ENCODE results near the gene ALKAL2. TPM values are rescaled to one million over a fixed set of nuclear protein-coding genes. Genes with fewer than 3 reads are reported as not detected.

The ALKAL2 gene
- total and polyA plus RNA-seq, 2 of the 13 experiments (the other 11 are each of a cell fraction or from before 2014, with no cell fraction given) = 0.22 to 1.7 TPM

DNA sequence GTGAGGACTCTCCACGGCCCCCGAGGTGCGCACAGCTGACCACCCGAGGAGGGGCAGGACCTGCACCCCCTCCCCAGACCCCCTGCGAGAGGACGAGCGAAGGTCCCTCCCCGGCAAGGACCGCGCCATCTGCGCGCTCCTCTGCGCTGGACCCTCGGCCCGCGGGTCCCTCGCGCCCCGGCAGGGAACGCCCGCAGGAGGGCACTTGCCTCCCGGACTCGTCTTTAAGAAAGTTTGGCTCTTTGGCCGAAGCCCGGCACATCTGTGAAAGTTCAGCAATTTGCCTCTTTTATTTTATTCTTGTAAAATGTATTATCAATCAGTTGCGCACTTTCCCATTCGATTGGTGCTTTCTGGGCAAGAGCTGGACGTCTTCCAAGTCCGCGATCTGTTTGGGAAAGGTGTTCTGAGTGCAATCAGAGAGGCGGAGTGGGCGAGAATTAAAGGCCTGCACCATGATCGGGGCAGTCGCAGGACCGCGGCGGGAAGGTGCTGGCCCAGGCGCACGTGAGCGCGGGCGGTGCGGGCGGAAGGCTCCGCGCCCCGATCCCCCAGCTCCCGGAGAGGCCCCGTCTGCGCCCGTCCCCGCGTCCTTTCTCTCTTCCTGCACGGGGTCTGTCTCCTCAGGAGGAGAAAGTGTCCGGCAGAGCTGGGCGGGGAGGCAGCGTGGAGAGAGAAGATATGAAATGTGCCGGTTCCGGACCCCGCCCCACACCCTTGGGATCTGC, 1.6 kb upstream of the ALKAL2 start (continued):
- TF ChIP-seq, protein P1, sequence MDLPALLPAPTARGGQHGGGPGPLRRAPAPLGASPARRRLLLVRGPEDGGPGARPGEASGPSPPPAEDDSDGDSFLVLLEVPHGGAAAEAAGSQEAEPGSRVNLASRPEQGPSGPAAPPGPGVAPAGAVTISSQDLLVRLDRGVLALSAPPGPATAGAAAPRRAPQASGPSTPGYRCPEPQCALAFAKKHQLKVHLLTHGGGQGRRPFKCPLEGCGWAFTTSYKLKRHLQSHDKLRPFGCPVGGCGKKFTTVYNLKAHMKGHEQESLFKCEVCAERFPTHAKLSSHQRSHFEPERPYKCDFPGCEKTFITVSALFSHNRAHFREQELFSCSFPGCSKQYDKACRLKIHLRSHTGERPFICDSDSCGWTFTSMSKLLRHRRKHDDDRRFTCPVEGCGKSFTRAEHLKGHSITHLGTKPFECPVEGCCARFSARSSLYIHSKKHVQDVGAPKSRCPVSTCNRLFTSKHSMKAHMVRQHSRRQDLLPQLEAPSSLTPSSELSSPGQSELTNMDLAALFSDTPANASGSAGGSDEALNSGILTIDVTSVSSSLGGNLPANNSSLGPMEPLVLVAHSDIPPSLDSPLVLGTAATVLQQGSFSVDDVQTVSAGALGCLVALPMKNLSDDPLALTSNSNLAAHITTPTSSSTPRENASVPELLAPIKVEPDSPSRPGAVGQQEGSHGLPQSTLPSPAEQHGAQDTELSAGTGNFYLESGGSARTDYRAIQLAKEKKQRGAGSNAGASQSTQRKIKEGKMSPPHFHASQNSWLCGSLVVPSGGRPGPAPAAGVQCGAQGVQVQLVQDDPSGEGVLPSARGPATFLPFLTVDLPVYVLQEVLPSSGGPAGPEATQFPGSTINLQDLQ (CRISPR knock-in tag; IDR thresholded peaks at IDR 0.05) = no peak
- TF ChIP-seq, protein P2, sequence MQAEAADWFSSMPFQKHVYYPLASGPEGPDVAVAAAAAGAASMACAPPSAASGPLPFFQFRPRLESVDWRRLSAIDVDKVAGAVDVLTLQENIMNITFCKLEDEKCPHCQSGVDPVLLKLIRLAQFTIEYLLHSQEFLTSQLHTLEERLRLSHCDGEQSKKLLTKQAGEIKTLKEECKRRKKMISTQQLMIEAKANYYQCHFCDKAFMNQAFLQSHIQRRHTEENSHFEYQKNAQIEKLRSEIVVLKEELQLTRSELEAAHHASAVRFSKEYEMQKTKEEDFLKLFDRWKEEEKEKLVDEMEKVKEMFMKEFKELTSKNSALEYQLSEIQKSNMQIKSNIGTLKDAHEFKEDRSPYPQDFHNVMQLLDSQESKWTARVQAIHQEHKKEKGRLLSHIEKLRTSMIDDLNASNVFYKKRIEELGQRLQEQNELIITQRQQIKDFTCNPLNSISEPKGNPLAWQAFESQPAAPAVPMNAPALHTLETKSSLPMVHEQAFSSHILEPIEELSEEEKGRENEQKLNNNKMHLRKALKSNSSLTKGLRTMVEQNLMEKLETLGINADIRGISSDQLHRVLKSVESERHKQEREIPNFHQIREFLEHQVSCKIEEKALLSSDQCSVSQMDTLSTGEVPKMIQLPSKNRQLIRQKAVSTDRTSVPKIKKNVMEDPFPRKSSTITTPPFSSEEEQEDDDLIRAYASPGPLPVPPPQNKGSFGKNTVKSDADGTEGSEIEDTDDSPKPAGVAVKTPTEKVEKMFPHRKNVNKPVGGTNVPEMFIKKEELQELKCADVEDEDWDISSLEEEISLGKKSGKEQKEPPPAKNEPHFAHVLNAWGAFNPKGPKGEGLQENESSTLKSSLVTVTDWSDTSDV (CRISPR knock-in tag; IDR thresholded peaks at IDR 0.05) = peak; percentile 75; the same call in 1 of the 2 replicates
- TF ChIP-seq RBM22 (optimal IDR thresholded peaks at IDR 0.05; ENCODE audit: low read length) (no peak), ZNF768 (CRISPR knock-in tag; IDR thresholded peaks at IDR 0.05) (0 out of 2 replicates have a peak, but pooled peaks have one; percentile 5), ESRRA (CRISPR knock-in tag; IDR thresholded peaks at IDR 0.05; ENCODE audit: low read depth) (0 out of 2 replicates have a peak, but pooled peaks have one; percentile 14), TEAD2 (CRISPR knock-in tag; IDR thresholded peaks at IDR 0.05) (no peak), ZNF704 (CRISPR knock-in tag; IDR thresholded peaks at IDR 0.05; ENCODE audit: borderline replicate concordance) (no peak), DRAP1 (CRISPR knock-in tag; IDR thresholded peaks at IDR 0.05) (no peak), ZNF256 (CRISPR knock-in tag; conservative IDR thresholded peaks at IDR 0.05) (no peak), MXD4 (CRISPR knock-in tag; IDR thresholded peaks at IDR 0.05) (peak; percentile 71; the same call in 1 of the 2 replicates), ZFP91 (CRISPR knock-in tag; IDR thresholded peaks at IDR 0.05; ENCODE audit: borderline replicate concordance) (peak; percentile 64; the same call in 1 of the 2 replicates), ATAD3A (CRISPR knock-in tag; IDR thresholded peaks at IDR 0.05) (no peak; the same call in 1 of the 2 replicates), JUN (CRISPR knock-in tag; IDR thresholded peaks at IDR 0.05) (no peak), GATA4 (IDR thresholded peaks at IDR 0.05; ENCODE audit: borderline replicate concordance, low read depth) (no peak), NCOA2 (CRISPR knock-in tag; IDR thresholded peaks at IDR 0.05) (no peak), NKX3-1 (CRISPR knock-in tag; IDR thresholded peaks at IDR 0.05) (no peak), GABPA (IDR thresholded peaks at IDR 0.05; ENCODE audit: low read depth, low read length) (no peak), GABPA (CRISPR knock-in tag; IDR thresholded peaks at IDR 0.05; ENCODE audit: low read depth) (no peak), SETDB1 (CRISPR knock-in tag; IDR thresholded peaks at IDR 0.05; ENCODE audit: borderline replicate concordance) (no peak; the same call in 1 of the 2 replicates), MTF2 (CRISPR knock-in tag; IDR thresholded peaks at IDR 0.05; ENCODE audit: borderline replicate concordance) (0 out of 2 replicates have a peak, but pooled peaks have one; percentile 18)
- TF ChIP-seq, protein P3, sequence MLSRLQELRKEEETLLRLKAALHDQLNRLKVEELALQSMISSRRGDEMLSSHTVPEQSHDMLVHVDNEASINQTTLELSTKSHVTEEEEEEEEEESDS (CRISPR knock-in tag; IDR thresholded peaks at IDR 0.05; ENCODE audit: borderline replicate concordance) = no peak

Measured in HepG2 (cell line).